Activated naive CD4-positive, alpha-beta T cell treated with anti-CD3 and anti-CD28 coated beads for 36 hours (primary cell): Measurements from ENCODE around the gene PTTG1IP. TPM values are rescaled to one million over a fixed set of nuclear protein-coding genes. Genes with fewer than 3 reads are reported as not detected.

Experiments
- CTCF ChIA-PET: fragments of 350-600 bp; sonication (Branson Sonifier 250); formaldehyde crosslinking; loops from one replicate; lab custom pipeline; 2021; ENCODE audit warnings: antibody characterized with exemption; lab: Charles Lee
- DNase-seq: peaks from one replicate; pipeline ENCODE4 v3.0.0-alpha.2; 2020
- H3K27ac Mint-ChIP-seq: one replicate; pipeline ENCODE4 v1.8.0; 2021; ENCODE audit warnings: mild to moderate bottlenecking, mixed read lengths
- H3K27me3 Mint-ChIP-seq: one replicate; pipeline ENCODE4 v1.8.0; 2021; ENCODE audit warnings: low read depth, mixed read lengths
- H3K36me3 Mint-ChIP-seq: one replicate; pipeline ENCODE4 v1.8.0; 2021; ENCODE audit warnings: low read depth, mixed read lengths
- H3K4me1 Mint-ChIP-seq: one replicate; pipeline ENCODE4 v1.8.0; 2021; ENCODE audit warnings: low read depth, mixed read lengths
- H3K4me3 Mint-ChIP-seq: one replicate; pipeline ENCODE4 v1.8.0; 2021; ENCODE audit warnings: mild to moderate bottlenecking, moderate library complexity, mixed read lengths
- H3K9me3 Mint-ChIP-seq: one replicate; pipeline ENCODE4 v1.8.0; 2021; ENCODE audit warnings: mixed read lengths
- intact Hi-C: fragments of 100-400 bp; cut with micrococcal nuclease; formaldehyde crosslinking; loops from one replicate; pipeline ENCODE4 v1.15.1; 2023
- total RNA-seq, 2 experiments: library from RNA; stranded (reverse); gene quantifications; one replicate each; pipeline ENCODE4 v1.2.3, GENCODE V29; 2021

Gene PTTG1IP
- total RNA-seq, 2 experiments from 2014 or later = 37.6 to 38.5 TPM

GRCh38 chr21:44907225-44907965, 33.9 kb upstream of the PTTG1IP start:
- CTCF ChIA-PET = interaction anchor here (1.5 kb wide), 1 partner anchor 10 kb away, joined by 5 read pairs; no protein-coding TSS in a partner anchor
- DNase-seq = no peak
- Mint-ChIP-seq H3K36me3 (peaks cover 33% of the 10 kb centered on the region), H3K4me3 (no peak overlapping the region), H3K27me3 (no peaks in the 10 kb centered on the region), H3K27ac (no peak overlapping the region), H3K9me3 (no peaks in the 10 kb centered on the region), H3K4me1 (peaks cover 50% of the 10 kb centered on the region)
- intact Hi-C loops = no loop called here

GRCh38 chr21:44905728-44906090, 32.2 kb upstream of the PTTG1IP start:
- H3K36me3 Mint-ChIP-seq = peaks cover 43% of the 10 kb centered on the region
- CTCF ChIA-PET = interaction anchor here (0.7 to 1.5 kb wide), 3 partner anchors 11 to 232 kb away, joined by 3 to 5 read pairs (median 3); no protein-coding TSS in a partner anchor
- H3K27me3 Mint-ChIP-seq = no peaks in the 10 kb centered on the region
- no peak overlapping the region for H3K4me3 Mint-ChIP-seq
- H3K9me3 Mint-ChIP-seq = no peaks in the 10 kb centered on the region
- DNase-seq = no peak
- peak overlapping the region; percentile 46 for H3K27ac Mint-ChIP-seq
- peaks cover 37% of the 10 kb centered on the region for H3K4me1 Mint-ChIP-seq
- intact Hi-C loops = no loop called here

- Mint-ChIP-seq H3K4me1 (peaks cover 33% of the 10 kb centered on the region), H3K36me3 (peaks cover 44% of the 10 kb centered on the region), H3K4me3 (no peak overlapping the region), H3K27me3 (no peaks in the 10 kb centered on the region), H3K27ac (no peak overlapping the region), H3K9me3 (no peaks in the 10 kb centered on the region)
- CTCF ChIA-PET = interaction anchor here (0.7 to 1.0 kb wide), 2 partner anchors 27 to 232 kb away, joined by 3 read pairs; no protein-coding TSS in a partner anchor
- intact Hi-C loops = no loop called here
- no peak for DNase-seq
These were observed 31.7 kb upstream of the PTTG1IP start for GRCh38 chr21:44905016-44905727.

GRCh38 chr21:44904141-44904923, 30.8 kb upstream of the PTTG1IP start:
- Mint-ChIP-seq H3K27me3 (no peaks in the 10 kb centered on the region), H3K27ac (no peak overlapping the region), H3K36me3 (peaks cover 43% of the 10 kb centered on the region), H3K9me3 (no peaks in the 10 kb centered on the region), H3K4me3 (no peak overlapping the region), H3K4me1 (peaks cover 24% of the 10 kb centered on the region)
- intact Hi-C loops = no loop called here
- no peak for DNase-seq
- CTCF ChIA-PET = no interaction called here

- Mint-ChIP-seq H3K36me3 (peaks cover 43% of the 10 kb centered on the region), H3K4me1 (peaks cover 18% of the 10 kb centered on the region), H3K9me3 (no peaks in the 10 kb centered on the region), H3K27me3 (no peaks in the 10 kb centered on the region), H3K27ac (no peak overlapping the region), H3K4me3 (no peak overlapping the region)
- intact Hi-C loops = no loop called here
- CTCF ChIA-PET = no interaction called here
- no peak for DNase-seq
These were observed 30.2 kb upstream of the PTTG1IP start for GRCh38 chr21:44903689-44904088.

GRCh38 chr21:44903050-44903685, 29.7 kb upstream of the PTTG1IP start:
- no peak for DNase-seq
- intact Hi-C loops = no loop called here
- no peaks in the 10 kb centered on the region for H3K9me3 Mint-ChIP-seq
- no peak overlapping the region for H3K4me3 Mint-ChIP-seq
- H3K27me3 Mint-ChIP-seq = no peaks in the 10 kb centered on the region
- H3K4me1 Mint-ChIP-seq = peaks cover 13% of the 10 kb centered on the region
- peaks cover 48% of the 10 kb centered on the region for H3K36me3 Mint-ChIP-seq
- no peak overlapping the region for H3K27ac Mint-ChIP-seq
- CTCF ChIA-PET = no interaction called here

- intact Hi-C loops = no loop called here
- no peak for DNase-seq
- CTCF ChIA-PET = no interaction called here
- peaks cover 54% of the 10 kb centered on the region for H3K36me3 Mint-ChIP-seq
- no peaks in the 10 kb centered on the region for H3K9me3 Mint-ChIP-seq
- H3K27ac Mint-ChIP-seq = no peak overlapping the region
- no peaks in the 10 kb centered on the region for H3K27me3 Mint-ChIP-seq
- H3K4me3 Mint-ChIP-seq = no peak overlapping the region
- peaks cover 8% of the 10 kb centered on the region for H3K4me1 Mint-ChIP-seq
These were observed 29.0 kb upstream of the PTTG1IP start for GRCh38 chr21:44902268-44903049.

GRCh38 chr21:44901391-44902074, 28.0 kb upstream of the PTTG1IP start:
- DNase-seq = no peak
- H3K9me3 Mint-ChIP-seq = no peaks in the 10 kb centered on the region
- peaks cover 6% of the 10 kb centered on the region for H3K4me1 Mint-ChIP-seq
- no peak overlapping the region for H3K4me3 Mint-ChIP-seq
- intact Hi-C loops = no loop called here
- H3K27me3 Mint-ChIP-seq = no peaks in the 10 kb centered on the region
- no peak overlapping the region for H3K27ac Mint-ChIP-seq
- peaks cover 54% of the 10 kb centered on the region for H3K36me3 Mint-ChIP-seq
- CTCF ChIA-PET = no interaction called here

- Mint-ChIP-seq H3K4me3 (no peak overlapping the region), H3K27ac (no peak overlapping the region), H3K9me3 (no peaks in the 10 kb centered on the region), H3K36me3 (peaks cover 55% of the 10 kb centered on the region), H3K27me3 (no peaks in the 10 kb centered on the region), H3K4me1 (peaks cover 2% of the 10 kb centered on the region)
- DNase-seq = no peak
- intact Hi-C loops = no loop called here
- CTCF ChIA-PET = no interaction called here
These were observed 27.2 kb upstream of the PTTG1IP start for GRCh38 chr21:44900559-44901251.

- CTCF ChIA-PET = no interaction called here
- H3K4me1 Mint-ChIP-seq = peaks cover 2% of the 10 kb centered on the region
- no peak for DNase-seq
- H3K36me3 Mint-ChIP-seq = peaks cover 52% of the 10 kb centered on the region
- no peaks in the 10 kb centered on the region for H3K27me3 Mint-ChIP-seq
- intact Hi-C loops = no loop called here
- no peaks in the 10 kb centered on the region for H3K9me3 Mint-ChIP-seq
- no peak overlapping the region for H3K4me3 Mint-ChIP-seq
- no peak overlapping the region for H3K27ac Mint-ChIP-seq
These were observed 26.5 kb upstream of the PTTG1IP start for GRCh38 chr21:44899768-44900558.
